IPS-20b (cell line): Measurements from ENCODE around the gene DLX2.

Source experiments
- H3K27ac ChIP-seq: one replicate; pipeline ENCODE4 v1.5.1; 2013; ENCODE audit warnings: low read length
- H3K27me3 ChIP-seq: 2 replicates; pipeline ENCODE4 v1.6.1; 2013; ENCODE audit warnings: mild to moderate bottlenecking, low read length, inconsistent platforms; ENCODE audit not compliant: insufficient read depth
- H3K36me3 ChIP-seq: 2 replicates; pipeline ENCODE4 v1.6.1; 2013; ENCODE audit warnings: low read depth, mild to moderate bottlenecking, inconsistent platforms, low read length, moderate library complexity; ENCODE audit not compliant: insufficient read depth
- H3K4me1 ChIP-seq: 2 replicates; pipeline ENCODE4 v1.6.1; 2013; ENCODE audit warnings: mild to moderate bottlenecking, control low read depth, inconsistent platforms, low read length, moderate library complexity; ENCODE audit not compliant: insufficient read depth
- H3K4me3 ChIP-seq: 2 replicates; pipeline ENCODE4 v1.5.1; 2013; ENCODE audit warnings: mild to moderate bottlenecking, low read length, inconsistent platforms
- H3K9ac ChIP-seq: 2 replicates; pipeline ENCODE4 v1.6.1; 2013; ENCODE audit warnings: low read depth, mild to moderate bottlenecking, inconsistent platforms, low read length, moderate library complexity
- H3K9me3 ChIP-seq: 2 replicates; pipeline ENCODE4 v1.6.1; 2013; ENCODE audit warnings: mild to moderate bottlenecking, low read depth, low read length, inconsistent platforms; ENCODE audit not compliant: insufficient read depth

The DLX2 gene

GRCh38 chr2:172052000-172052983 lies 50.4 kb downstream of the DLX2 start:
- Histone ChIP-seq H3K9ac (no peak overlapping the region), H3K9me3 (no peaks in the 10 kb centered on the region), H3K4me1 (no peaks in the 10 kb centered on the region), H3K4me3 (no peak overlapping the region), H3K27ac (no peak overlapping the region), H3K36me3 (no peaks in the 10 kb centered on the region), H3K27me3 (no peaks in the 10 kb centered on the region)

DNA sequence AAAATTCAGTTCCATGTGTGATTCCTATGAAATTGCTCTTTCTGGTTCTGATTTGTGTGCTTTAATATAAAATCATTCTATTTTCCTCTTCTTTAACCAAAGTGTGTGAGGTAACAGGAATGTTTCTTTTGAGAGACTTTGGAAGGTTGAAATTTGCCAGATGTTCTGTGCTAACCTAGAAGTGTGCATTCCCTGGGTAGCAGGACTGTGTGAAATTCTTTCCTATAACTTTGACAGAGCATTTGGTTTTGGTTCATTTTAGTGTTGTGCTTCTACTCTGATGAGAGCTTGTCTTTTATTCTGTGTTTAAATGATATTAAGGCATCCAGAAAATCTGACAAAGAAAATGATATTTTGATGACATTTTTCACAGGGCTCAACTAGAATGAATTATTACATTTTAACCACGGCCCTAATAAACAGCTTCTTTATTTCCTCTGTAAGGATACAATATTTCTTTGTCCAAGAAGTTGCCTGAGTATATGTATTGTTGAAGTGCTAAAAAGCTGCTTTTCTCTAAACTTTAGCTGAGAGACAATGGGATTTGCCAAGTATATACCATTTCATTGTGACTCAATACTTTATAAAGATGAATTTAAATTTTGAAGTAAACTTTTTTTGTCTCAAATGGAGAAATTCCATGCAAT lies 52.1 kb downstream of the DLX2 start:
- Histone ChIP-seq H3K9me3 (no peaks in the 10 kb centered on the region), H3K4me1 (no peaks in the 10 kb centered on the region), H3K27ac (no peak overlapping the region), H3K9ac (no peak overlapping the region), H3K27me3 (no peaks in the 10 kb centered on the region), H3K36me3 (no peaks in the 10 kb centered on the region), H3K4me3 (no peak overlapping the region)

- Histone ChIP-seq H3K9me3 (no peaks in the 10 kb centered on the region), H3K27me3 (no peaks in the 10 kb centered on the region), H3K9ac (no peak overlapping the region), H3K4me3 (no peak overlapping the region), H3K4me1 (no peaks in the 10 kb centered on the region), H3K36me3 (no peaks in the 10 kb centered on the region), H3K27ac (no peak overlapping the region)
These were observed 53.1 kb downstream of the DLX2 start for GRCh38 chr2:172049567-172050120.
